Activated CD8-positive, alpha-beta T cell treated with anti-CD3 and anti-CD28 coated beads for 36 hours (primary cell): ENCODE measurements around the gene B3GNT2. TPM values are rescaled to one million over a fixed set of nuclear protein-coding genes. Genes with fewer than 3 reads are reported as not detected.

Source experiments
- ATAC-seq: fragments of 200-7000 bp; cut with Tn5 transposase; one replicate; pipeline ENCODE4 v1.10.0; 2021; ENCODE audit warnings: mild to moderate bottlenecking, moderate library complexity
- CTCF ChIA-PET: fragments of 350-600 bp; sonication (Branson Sonifier 250); formaldehyde crosslinking; loops from one replicate; lab custom pipeline; 2021; ENCODE audit warnings: antibody characterized with exemption; lab: Charles Lee
- POLR2A ChIA-PET: fragments of 350-600 bp; sonication (Branson Sonifier 250); formaldehyde crosslinking; loops from one replicate; lab custom pipeline; 2021; ENCODE audit warnings: antibody characterized with exemption; lab: Charles Lee
- DNase-seq: peaks from one replicate; pipeline ENCODE4 v3.0.0-alpha.2; 2020
- H3K27ac Mint-ChIP-seq: one replicate; pipeline ENCODE4 v1.8.0; 2021; ENCODE audit warnings: mild to moderate bottlenecking, mixed read lengths
- H3K27me3 Mint-ChIP-seq: one replicate; pipeline ENCODE4 v1.8.0; 2021; ENCODE audit warnings: mixed read lengths
- H3K36me3 Mint-ChIP-seq: one replicate; pipeline ENCODE4 v1.8.0; 2021; ENCODE audit warnings: low read depth, mixed read lengths
- H3K4me1 Mint-ChIP-seq: one replicate; pipeline ENCODE4 v1.8.0; 2021; ENCODE audit warnings: low read depth, mixed read lengths
- H3K4me3 Mint-ChIP-seq: one replicate; pipeline ENCODE4 v1.8.0; 2021; ENCODE audit warnings: mild to moderate bottlenecking, moderate library complexity, mixed read lengths
- H3K9me3 Mint-ChIP-seq: one replicate; pipeline ENCODE4 v1.8.0; 2021; ENCODE audit warnings: mixed read lengths
- CTCF ChIP-seq: fragments of 200-600 bp; IDR thresholded peaks from one replicate; pipeline ENCODE4 v1.8.0; 2022; ENCODE audit warnings: antibody characterized with exemption, mild to moderate bottlenecking
- intact Hi-C: fragments of 100-400 bp; cut with micrococcal nuclease; formaldehyde crosslinking; loops from one replicate; pipeline ENCODE4 v1.10.0; 2022
- total RNA-seq, 2 experiments: library from RNA; stranded (reverse); gene quantifications; one replicate each; pipeline ENCODE4 v1.2.3, GENCODE V29; 2021

B3GNT2 gene
- total RNA-seq, 2 experiments from 2014 or later, result 44.3 to 45.5 TPM

GRCh38 chr2:62208074-62208757, 12.3 kb downstream of the B3GNT2 start:
- Mint-ChIP-seq H3K27me3 (no peaks in the 10 kb centered on the region), H3K36me3 (peaks cover 68% of the 10 kb centered on the region), H3K9me3 (peaks cover 16% of the 10 kb centered on the region), H3K4me3 (no peak overlapping the region), H3K4me1 (peaks cover 92% of the 10 kb centered on the region), H3K27ac (peak overlapping the region; percentile 85)
- POLR2A ChIA-PET, result interaction anchor here (1.2 to 4.9 kb wide), 5 partner anchors 9 to 97 kb away, joined by 3 to 37 read pairs (median 6); no protein-coding TSS in a partner anchor
- TF ChIP-seq CTCF, result no peak
- CTCF ChIA-PET, result interaction anchor here (3.0 kb wide), 1 partner anchor 8 kb away, joined by 12 read pairs; no protein-coding TSS in a partner anchor
- ATAC-seq, result no peak
- no peak for DNase-seq
- intact Hi-C loops, result no loop called here

GRCh38 chr2:62208758-62209114, 12.8 kb downstream of the B3GNT2 start:
- intact Hi-C loops, result no loop called here
- ATAC-seq (peak; percentile 80), DNase-seq (peak; percentile 79)
- Mint-ChIP-seq H3K27ac (peak overlapping the region; percentile 82), H3K9me3 (peaks cover 16% of the 10 kb centered on the region), H3K27me3 (no peaks in the 10 kb centered on the region), H3K36me3 (peaks cover 67% of the 10 kb centered on the region), H3K4me3 (no peak overlapping the region), H3K4me1 (peaks cover 92% of the 10 kb centered on the region)
- TF ChIP-seq CTCF, result no peak
- ChIA-PET CTCF (interaction anchor here (3.0 kb wide), 1 partner anchor 8 kb away, joined by 12 read pairs; no protein-coding TSS in a partner anchor), POLR2A (interaction anchor here (1.2 to 4.9 kb wide), 5 partner anchors 9 to 97 kb away, joined by 3 to 37 read pairs (median 6); no protein-coding TSS in a partner anchor)

- H3K36me3 Mint-ChIP-seq, result peaks cover 72% of the 10 kb centered on the region
- no peak for TF ChIP-seq CTCF
- intact Hi-C loops, result no loop called here
- POLR2A ChIA-PET, result interaction anchor here (1.0 to 4.9 kb wide), 11 partner anchors 9 to 170 kb away, joined by 3 to 37 read pairs (median 4); no protein-coding TSS in a partner anchor
- H3K4me1 Mint-ChIP-seq, result peaks cover 95% of the 10 kb centered on the region
- peaks cover 16% of the 10 kb centered on the region for H3K9me3 Mint-ChIP-seq
- DNase-seq (no peak), ATAC-seq (peak; percentile 15)
- H3K27me3 Mint-ChIP-seq, result no peaks in the 10 kb centered on the region
- CTCF ChIA-PET, result interaction anchor here (3.0 kb wide), 1 partner anchor 9 kb away, joined by 12 read pairs; no protein-coding TSS in a partner anchor
- H3K27ac Mint-ChIP-seq, result peak overlapping the region; percentile 82
- H3K4me3 Mint-ChIP-seq, result no peak overlapping the region
Observed at GRCh38 chr2:62209427-62209991, 13.6 kb downstream of the B3GNT2 start.

- Mint-ChIP-seq H3K27me3 (no peaks in the 10 kb centered on the region), H3K36me3 (peaks cover 75% of the 10 kb centered on the region), H3K4me3 (no peak overlapping the region), H3K4me1 (peaks cover 98% of the 10 kb centered on the region), H3K9me3 (peaks cover 21% of the 10 kb centered on the region), H3K27ac (peak overlapping the region; percentile 76)
- ChIA-PET CTCF (interaction anchor here (1.2 to 2.4 kb wide), 4 partner anchors 12 to 159 kb away, joined by 3 to 6 read pairs (median 4); no protein-coding TSS in a partner anchor), POLR2A (interaction anchor here (1.1 to 4.4 kb wide), 6 partner anchors 12 to 114 kb away, joined by 3 to 20 read pairs (median 3); partner anchors contain the start of gene B3GNT2)
- intact Hi-C loops, result no loop called here
- no peak for TF ChIP-seq CTCF
- DNase-seq, result no peak
- ATAC-seq, result no peak
Observed at GRCh38 chr2:62215306-62216064, 19.6 kb downstream of the B3GNT2 start.
